NCI-H1694 treated with DMSO at 0.1 percent for 48 hours (cell line): ENCODE data around the gene TNIK.

Experiments used
- DNase-seq: peaks from one replicate; lab custom pipeline; 2025; lab: John Stamatoyannopoulos, UW

Gene TNIK

GRCh38 chr3:171362575-171362974 lies 97.6 kb downstream of the TNIK start:
- DNase-seq, result no peak

GRCh38 chr3:171358881-171359198 lies 101.4 kb downstream of the TNIK start:
- DNase-seq, result no peak

DNA sequence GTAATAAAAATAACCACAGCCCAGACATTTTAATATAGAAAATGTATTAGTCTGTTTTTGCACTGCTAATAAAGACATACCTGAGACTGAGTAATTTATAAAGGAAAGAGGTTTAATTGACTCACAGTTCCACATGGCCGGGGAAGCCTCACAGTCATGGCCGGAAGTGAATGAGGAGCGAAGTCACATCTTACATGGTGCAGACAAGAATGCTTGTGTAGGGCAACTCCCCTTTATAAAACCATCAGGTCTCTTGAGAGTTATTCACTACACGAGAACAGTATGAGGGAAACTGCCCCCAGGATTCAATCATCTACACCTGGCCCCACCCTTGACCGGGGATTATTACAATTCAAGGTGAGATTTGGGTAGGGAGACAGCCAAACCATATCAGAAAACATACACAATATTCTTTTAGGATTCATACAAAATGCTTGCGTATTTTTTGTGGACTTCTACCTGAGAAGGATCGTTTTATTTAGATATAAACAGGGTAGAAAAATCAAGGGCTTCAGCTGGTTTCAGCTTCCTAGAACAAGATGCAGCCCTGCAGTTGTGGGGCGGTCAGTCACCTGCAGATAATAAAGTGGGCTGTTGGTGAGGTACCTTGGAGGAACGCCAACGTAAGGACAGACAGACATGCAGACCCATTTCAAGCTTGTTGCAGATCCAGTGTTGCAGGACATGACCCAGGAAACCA lies 101.9 kb downstream of the TNIK start:
- no peak for DNase-seq

DNA sequence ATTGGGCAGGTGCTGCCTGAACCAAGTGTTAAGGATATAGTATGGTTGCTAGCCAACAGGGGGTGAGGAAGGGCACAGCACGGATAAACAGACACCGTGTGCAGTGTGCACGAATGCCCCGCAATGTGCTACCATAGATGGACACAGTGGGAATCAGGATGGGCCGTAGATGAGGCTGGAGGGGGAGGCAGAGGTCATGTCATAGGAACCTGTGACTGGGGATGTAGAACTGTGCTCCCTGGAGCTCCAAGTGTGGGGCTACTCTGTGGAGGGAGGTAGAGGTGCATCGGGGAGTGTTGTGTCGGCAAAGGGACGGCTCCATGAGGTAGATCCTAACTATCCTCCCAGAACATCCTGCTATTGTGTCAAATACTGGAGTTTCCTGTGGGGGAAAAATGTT lies 102.5 kb downstream of the TNIK start:
- DNase-seq, result no peak

DNA sequence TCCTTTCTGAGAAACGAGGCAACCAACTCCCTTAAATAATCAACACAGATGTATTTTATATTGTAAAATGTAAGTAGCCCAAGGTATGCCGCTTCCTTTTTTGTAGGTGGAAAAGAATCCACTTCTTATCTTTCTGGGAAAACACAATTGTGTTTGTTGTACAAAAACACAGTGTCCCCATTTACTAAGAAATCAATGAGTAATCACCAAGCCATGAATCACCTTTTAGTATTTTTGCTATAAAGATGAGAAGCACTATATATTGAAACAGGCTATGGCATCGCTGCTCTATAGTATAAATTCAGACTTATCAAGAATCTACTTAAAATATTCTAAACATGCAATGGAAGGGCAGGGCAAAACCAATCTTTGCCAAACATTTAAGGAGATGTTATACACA lies 104.0 kb downstream of the TNIK start:
- no peak for DNase-seq

DNA sequence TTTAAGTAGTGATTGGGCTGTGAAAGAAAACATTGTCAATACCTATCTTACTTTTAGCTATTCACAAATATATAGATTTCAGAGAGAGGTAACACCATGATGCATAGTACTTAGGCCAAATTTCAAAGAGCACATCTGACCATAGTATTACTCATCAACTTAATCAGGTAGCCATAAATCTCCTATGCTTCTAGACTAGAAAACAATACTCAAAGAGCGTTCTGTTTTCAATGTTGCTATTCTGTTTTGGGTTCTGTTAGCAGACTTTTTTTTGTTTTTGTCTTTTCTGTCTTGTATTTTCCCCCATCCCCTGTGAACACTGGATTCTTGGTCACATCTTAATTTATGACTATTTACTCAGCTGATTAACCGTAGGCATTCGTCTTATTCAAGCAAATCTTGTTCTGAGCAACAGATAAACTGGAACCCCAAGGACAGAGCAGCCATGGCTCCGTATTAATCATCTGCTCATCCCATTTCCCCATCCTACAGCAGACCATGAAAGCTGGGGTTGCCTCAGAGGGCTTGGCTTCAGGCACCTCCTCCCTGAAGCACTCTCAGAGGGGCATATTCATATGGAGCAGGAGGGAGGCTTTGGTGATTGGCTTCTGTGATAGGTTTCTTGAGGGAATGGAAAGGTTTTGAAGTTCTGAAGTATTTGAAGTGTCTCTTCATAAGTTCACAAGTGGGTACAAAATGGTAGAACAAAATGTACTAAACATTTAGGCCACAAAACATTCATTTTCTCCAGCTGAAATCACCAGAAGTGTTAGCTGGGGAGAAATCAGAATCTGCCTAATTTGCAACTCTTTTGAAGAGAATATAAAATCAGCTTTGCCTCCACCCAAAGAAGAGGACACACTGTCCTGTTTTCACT lies 105.3 kb downstream of the TNIK start:
- no peak for DNase-seq

GRCh38 chr3:171354049-171354705 lies 106.0 kb downstream of the TNIK start:
- DNase-seq, result no peak

GRCh38 chr3:171353423-171353822 lies 106.8 kb downstream of the TNIK start:
- DNase-seq, result no peak

GRCh38 chr3:171352387-171352935 lies 107.7 kb downstream of the TNIK start:
- DNase-seq, result no peak

DNA sequence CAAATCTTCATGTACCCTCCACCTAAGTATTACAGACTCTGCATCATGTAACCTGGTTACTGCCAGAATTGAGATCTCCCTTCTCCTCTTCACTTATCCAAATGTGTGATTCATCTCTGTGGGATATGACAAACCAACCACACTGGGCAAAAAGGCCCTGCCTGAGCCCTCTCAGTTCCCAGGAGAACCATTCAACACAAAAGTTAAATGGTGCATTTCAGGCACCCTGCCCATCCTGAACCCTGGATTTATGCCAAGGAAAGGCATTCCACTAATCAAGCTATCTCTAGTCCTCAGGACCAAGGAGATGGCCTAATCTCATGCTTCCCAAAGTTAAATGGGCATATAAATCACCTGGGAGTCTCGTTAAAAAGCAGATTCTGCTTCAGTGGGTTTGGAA lies 108.5 kb downstream of the TNIK start:
- DNase-seq, result no peak

GRCh38 chr3:171350364-171350763 lies 109.8 kb downstream of the TNIK start:
- DNase-seq, result no peak

DNA sequence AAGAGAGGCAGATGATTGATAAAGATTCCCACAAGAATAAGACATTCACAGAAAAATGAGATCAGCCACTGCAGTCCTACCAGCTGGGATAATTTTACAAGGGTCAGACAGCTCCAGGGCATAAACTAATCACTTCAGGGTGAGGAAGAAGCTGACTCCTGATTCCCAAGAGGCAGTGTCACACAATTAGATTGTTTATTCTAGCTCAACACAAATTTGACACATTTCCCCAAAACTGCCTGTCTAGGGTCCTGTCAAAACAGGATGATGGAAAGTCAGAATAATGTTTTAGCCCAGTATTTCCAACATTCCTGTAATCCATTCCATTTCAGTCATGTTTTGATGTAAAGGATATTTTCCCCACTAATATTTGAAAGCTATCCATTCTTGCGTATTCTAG lies 110.8 kb downstream of the TNIK start:
- no peak for DNase-seq

DNA sequence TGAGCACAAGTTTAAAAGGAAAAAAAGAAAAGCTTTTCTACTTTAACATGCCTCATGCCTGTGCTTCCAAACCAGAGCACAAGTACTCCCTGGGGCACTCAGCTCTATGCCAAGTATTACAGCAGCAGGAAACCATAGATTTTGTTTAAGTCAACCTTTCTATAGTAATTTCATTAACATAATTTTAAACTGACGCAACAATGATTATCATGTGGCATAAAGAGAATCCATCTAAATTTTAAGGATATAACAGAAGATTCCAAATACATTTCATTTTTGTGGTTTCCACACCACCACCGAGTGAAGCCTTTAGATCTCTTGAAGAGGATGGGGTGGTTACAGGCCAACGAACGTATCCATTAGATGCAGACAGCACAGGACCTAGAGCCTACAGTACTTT lies 112.1 kb downstream of the TNIK start:
- no peak for DNase-seq

- DNase-seq, result no peak
Measured at GRCh38 chr3:171347301-171348039, 112.7 kb downstream of the TNIK start.

DNA sequence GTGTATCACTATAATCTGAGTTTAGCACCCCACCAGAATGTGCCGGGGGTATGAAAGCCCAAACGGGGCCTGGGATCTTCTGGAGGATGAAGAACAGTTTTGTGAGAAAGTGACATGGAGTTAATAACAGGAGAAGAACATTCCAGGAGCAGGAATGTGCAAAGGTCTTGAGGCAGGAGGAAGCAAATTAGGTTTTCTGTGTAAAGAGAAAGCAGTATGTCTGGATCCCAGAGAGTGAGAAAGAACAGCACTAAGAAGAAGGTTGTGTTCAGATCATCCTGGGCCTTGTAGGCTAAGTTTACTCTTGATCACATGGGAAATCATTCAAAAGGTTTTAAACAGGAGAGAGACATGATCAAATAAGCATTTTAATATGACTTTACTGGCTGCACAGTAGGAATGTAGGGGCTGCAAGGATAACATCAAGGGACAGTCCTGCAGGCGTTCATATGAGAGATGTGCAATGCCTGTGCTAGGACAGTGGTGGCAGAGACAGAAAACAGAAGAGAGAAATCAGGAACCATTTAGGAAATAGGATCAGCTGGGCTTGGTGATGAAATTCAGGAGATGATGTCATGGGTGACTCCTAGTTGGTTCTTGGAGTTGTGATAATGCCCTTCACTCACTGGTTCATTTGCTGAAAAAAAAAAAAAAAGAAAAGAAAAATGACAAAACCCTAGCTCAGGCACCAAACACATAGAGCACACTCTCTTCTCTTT lies 113.5 kb downstream of the TNIK start:
- no peak for DNase-seq

DNA sequence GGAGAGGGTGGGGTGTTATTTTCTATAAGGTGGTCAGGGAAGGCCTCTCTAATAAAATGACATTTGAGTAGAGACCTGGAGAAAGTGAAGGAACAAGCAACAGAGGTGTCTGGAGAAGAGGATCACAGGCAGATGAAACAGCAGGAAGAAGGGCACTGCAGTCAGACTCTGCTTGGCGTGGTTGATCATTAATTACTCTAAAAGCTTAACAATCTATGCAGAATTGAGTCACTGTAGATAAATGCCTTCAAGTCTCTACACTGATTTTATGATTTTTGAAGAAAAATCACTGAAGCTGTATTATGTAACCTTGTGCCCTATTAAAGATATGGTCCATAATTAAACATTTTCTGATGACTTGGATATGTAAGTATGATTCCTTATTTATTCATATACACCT lies 114.2 kb downstream of the TNIK start:
- no peak for DNase-seq

DNA sequence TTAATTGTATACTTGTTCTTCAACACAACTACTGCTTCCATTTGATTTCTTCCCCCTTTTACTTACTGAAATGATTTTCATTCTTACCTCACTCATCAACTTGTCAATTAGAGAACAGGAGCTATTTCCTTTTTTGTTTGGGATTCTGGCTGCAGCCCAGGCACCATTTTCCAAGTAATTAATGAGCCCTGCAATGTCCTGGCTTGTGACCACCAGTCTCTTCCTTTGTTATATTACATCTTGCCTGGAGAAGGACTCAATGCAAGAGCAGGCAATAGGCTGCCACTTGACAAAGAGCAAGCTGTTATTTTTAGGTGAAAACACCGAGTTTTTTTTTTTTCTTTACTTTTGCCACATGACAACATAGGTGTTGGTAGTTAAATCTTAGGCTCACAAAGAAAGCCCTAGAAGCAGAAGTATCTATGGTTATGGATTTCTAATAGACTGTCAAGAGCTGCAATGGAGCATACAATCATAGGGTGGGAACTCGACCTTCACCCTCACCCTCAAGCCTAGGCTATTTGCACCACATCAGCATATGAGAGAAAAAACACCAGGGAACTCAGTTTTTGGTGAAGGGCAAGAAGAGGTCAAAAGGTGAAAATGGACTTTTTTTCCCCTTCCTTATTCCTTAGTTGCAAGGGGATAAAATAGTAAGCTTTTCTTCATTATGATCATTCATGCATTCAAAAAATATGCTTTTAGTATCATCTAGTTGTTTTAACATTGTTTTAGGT lies 114.9 kb downstream of the TNIK start:
- DNase-seq, result no peak

- no peak for DNase-seq
Measured at GRCh38 chr3:171343693-171344092, 116.5 kb downstream of the TNIK start.

- no peak for DNase-seq
Measured at GRCh38 chr3:171342783-171343420, 117.3 kb downstream of the TNIK start.

DNA sequence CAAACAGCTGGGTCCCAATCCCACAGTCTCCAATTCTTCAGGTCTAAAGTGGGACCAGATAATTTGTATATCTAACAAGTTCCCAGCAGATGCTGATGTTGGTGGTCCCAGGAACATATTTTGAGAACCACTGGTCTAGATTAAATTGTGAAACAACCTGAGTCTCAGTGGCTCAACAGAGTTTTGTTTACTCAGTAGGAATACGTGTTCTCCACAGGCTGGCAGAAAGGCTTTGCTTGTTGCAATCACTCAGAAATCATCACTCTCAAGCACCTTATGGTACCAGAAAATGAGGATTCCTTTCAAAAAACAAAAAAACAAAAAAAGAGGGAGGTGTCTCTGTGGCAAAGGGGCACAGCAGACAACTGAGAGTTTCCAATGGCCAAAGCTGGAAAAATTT lies 118.0 kb downstream of the TNIK start:
- DNase-seq, result no peak
